ENCODE results near the gene PNCK. TPM values are rescaled to one million over a fixed set of nuclear protein-coding genes. Genes with fewer than 3 reads are reported as not detected.

The PNCK gene
- polyA plus RNA-seq, 3 donors: not detected

GRCh38 chrX:153719701-153720100 lies 46.1 kb upstream of the PNCK start:
- Histone ChIP-seq H3K4me3 (replicated peaks in 1 of 3; ENCODE audit: low read depth in 2 of 3, low read length in 3 of 3) (no peak overlapping the region), H3K9ac (ENCODE audit: insufficient read depth, low read length, poor library complexity, severe bottlenecking) (no peak overlapping the region), H3K27me3 (ENCODE audit: control insufficient read depth in 2 of 2, insufficient read depth in 2 of 2, low read length in 2 of 2) (no peaks in the 10 kb centered on the region), H3K9me3 (replicated peaks in 1 of 2; ENCODE audit: control insufficient read depth in 1 of 2, insufficient read depth in 1 of 2, low read length in 2 of 2) (peaks cover 0 to 7% of the 10 kb centered on the region in 2 donors), H2AFZ (ENCODE audit: insufficient read depth, low read depth, low read length, poor library complexity, severe bottlenecking) (no peak overlapping the region), H3K79me2 (ENCODE audit: insufficient read depth, low read length) (peaks cover 51% of the 10 kb centered on the region), H4K20me1 (ENCODE audit: insufficient read depth, low read length) (peaks cover 72% of the 10 kb centered on the region), H3K4me2 (replicated peaks; ENCODE audit: extremely low read depth, low read length, poor library complexity, severe bottlenecking) (no peak overlapping the region), H3K4me1 (ENCODE audit: control insufficient read depth in 1 of 2, insufficient read depth in 2 of 2, low read length in 2 of 2) (peaks cover 13 to 17% of the 10 kb centered on the region in 2 donors), H3K36me3 (replicated peaks in 1 of 2; ENCODE audit: control insufficient read depth in 1 of 2, insufficient read depth in 2 of 2, low read length in 2 of 2) (peaks cover 36 to 57% of the 10 kb centered on the region in 2 donors), H3K27ac (ENCODE audit: low read depth in 1 of 2, low read length in 2 of 2) (no peak overlapping the region)
- intact Hi-C loops (cut with micrococcal nuclease): loop anchor here in 1 of 2 donors (5.0 kb wide), 1 partner anchor 208 kb away; the partner anchor contains the start of gene ARHGAP4
- no peak for DNase-seq
- TF ChIP-seq CTCF (IDR thresholded peaks at IDR 0.05): no peak
- peaks cover 0 to 18% (median 1%) of the 10 kb centered on the region in 3 donors for H3K27me3 Mint-ChIP-seq (ENCODE audit: low read depth in 3 of 3)
- H3K4me3 Mint-ChIP-seq: no peak overlapping the region
- peak overlapping the region in 1 of 7 donors; percentile 60 for H3K27ac Mint-ChIP-seq
- peaks cover 39 to 58% of the 10 kb centered on the region in 2 donors for H3K36me3 Mint-ChIP-seq
- 100% methylated on average over 1 of the region's 2 CpGs for WGBS (ENCODE audit: insufficient coverage)
- H3K9me3 Mint-ChIP-seq: peaks cover 0 to 6% (median 0%) of the 10 kb centered on the region in 7 donors
- peaks cover 14% of the 10 kb centered on the region for H3K4me1 Mint-ChIP-seq

- DNase-seq: no peak
- H2AFZ ChIP-seq (ENCODE audit: insufficient read depth, low read depth, low read length, poor library complexity, severe bottlenecking): no peak overlapping the region
- no peak overlapping the region for H3K9ac ChIP-seq (ENCODE audit: insufficient read depth, low read length, poor library complexity, severe bottlenecking)
- no peak overlapping the region for H3K4me3 ChIP-seq (replicated peaks in 1 of 3; ENCODE audit: low read depth in 2 of 3, low read length in 3 of 3)
- no peak for TF ChIP-seq CTCF (IDR thresholded peaks at IDR 0.05)
- H3K9me3 Mint-ChIP-seq: peaks cover 0 to 5% (median 0%) of the 10 kb centered on the region in 7 donors
- WGBS (ENCODE audit: insufficient coverage): no CpG with 5 or more reads among the region's 2 CpGs
- H3K27ac ChIP-seq (ENCODE audit: low read depth in 1 of 2, low read length in 2 of 2): no peak overlapping the region
- peaks cover 17 to 21% of the 10 kb centered on the region in 2 donors for H3K4me1 ChIP-seq (ENCODE audit: control insufficient read depth in 1 of 2, insufficient read depth in 2 of 2, low read length in 2 of 2)
- H3K27me3 ChIP-seq (ENCODE audit: control insufficient read depth in 2 of 2, insufficient read depth in 2 of 2, low read length in 2 of 2): no peaks in the 10 kb centered on the region
- H3K36me3 ChIP-seq (replicated peaks in 1 of 2; ENCODE audit: control insufficient read depth in 1 of 2, insufficient read depth in 2 of 2, low read length in 2 of 2): peaks cover 39 to 62% of the 10 kb centered on the region in 2 donors
- H3K36me3 Mint-ChIP-seq: peaks cover 42 to 58% of the 10 kb centered on the region in 2 donors
- no peak overlapping the region for H3K4me3 Mint-ChIP-seq
- peaks cover 18% of the 10 kb centered on the region for H3K4me1 Mint-ChIP-seq
- peaks cover 0 to 7% of the 10 kb centered on the region in 2 donors for H3K9me3 ChIP-seq (replicated peaks in 1 of 2; ENCODE audit: control insufficient read depth in 1 of 2, insufficient read depth in 1 of 2, low read length in 2 of 2)
- peaks cover 74% of the 10 kb centered on the region for H4K20me1 ChIP-seq (ENCODE audit: insufficient read depth, low read length)
- no peak overlapping the region for H3K27ac Mint-ChIP-seq
- intact Hi-C loops (cut with micrococcal nuclease): no loop called here
- H3K27me3 Mint-ChIP-seq (ENCODE audit: low read depth in 3 of 3): peaks cover 0 to 18% (median 1%) of the 10 kb centered on the region in 3 donors
- H3K79me2 ChIP-seq (ENCODE audit: insufficient read depth, low read length): peaks cover 51% of the 10 kb centered on the region
- no peak overlapping the region for H3K4me2 ChIP-seq (replicated peaks; ENCODE audit: extremely low read depth, low read length, poor library complexity, severe bottlenecking)
Observed at GRCh38 chrX:153719238-153719637, 45.6 kb upstream of the PNCK start.
